Neuronal stem cell (in vitro differentiated cells): Measurements from ENCODE around the gene ITGB4.

ENCODE experiments used
- DNase-seq: peaks from one replicate; pipeline ENCODE4 v3.0.0-alpha.2; 2013; ENCODE audit warnings: low spot score
- H2AFZ ChIP-seq: one replicate; pipeline ENCODE4 v1.6.1; 2013; ENCODE audit warnings: mild to moderate bottlenecking, low read length, inconsistent platforms
- H2AK5ac ChIP-seq: 2 replicates; pipeline ENCODE4 v1.6.1; 2013; ENCODE audit warnings: low read depth, mild to moderate bottlenecking, inconsistent platforms, low read length, moderate library complexity, mixed read lengths
- H2BK120ac ChIP-seq: 2 replicates; pipeline ENCODE4 v1.6.1; 2013; ENCODE audit warnings: low read depth, mild to moderate bottlenecking, inconsistent platforms, low read length, moderate library complexity, mixed read lengths
- H2BK12ac ChIP-seq: one replicate; pipeline ENCODE4 v1.6.1; 2013; ENCODE audit warnings: low read length, inconsistent platforms
- H2BK15ac ChIP-seq: 2 replicates; pipeline ENCODE4 v1.6.1; 2013; ENCODE audit warnings: mild to moderate bottlenecking, low read length, inconsistent platforms, mixed read lengths
- H2BK5ac ChIP-seq: one replicate; pipeline ENCODE4 v1.6.1; 2013; ENCODE audit warnings: inconsistent platforms, mild to moderate bottlenecking, low read length, moderate library complexity
- H3K14ac ChIP-seq: one replicate; pipeline ENCODE4 v1.6.1; 2013; ENCODE audit warnings: low read length, inconsistent platforms
- H3K18ac ChIP-seq: 2 replicates; pipeline ENCODE4 v1.6.1; 2013; ENCODE audit warnings: low read length, inconsistent platforms
- H3K23ac ChIP-seq: 2 replicates; pipeline ENCODE4 v1.6.1; 2013; ENCODE audit warnings: low read depth, mild to moderate bottlenecking, mixed read lengths, low read length, inconsistent platforms; ENCODE audit not compliant: poor library complexity
- H3K27ac ChIP-seq: replicated peaks from 3 replicates; pipeline ENCODE4 v1.5.1; 2013; ENCODE audit warnings: low read length, inconsistent platforms
- H3K27me3 ChIP-seq, 3 experiments: 2 replicates each; pipeline ENCODE4 v1.6.1; 2013; ENCODE audit warnings: low read length in 3 of 3, mild to moderate bottlenecking in 2 of 3, inconsistent platforms in 1 of 3, low read depth in 1 of 3, mixed read lengths in 1 of 3, moderate library complexity in 1 of 3; ENCODE audit not compliant: control insufficient read depth in 3 of 3, insufficient read depth in 3 of 3
- H3K36me3 ChIP-seq, 2 donors: replicated peaks in 1 of 2; 2 replicates each; pipeline ENCODE4 v1.6.1; 2013; ENCODE audit warnings: low read length in 2 of 2; ENCODE audit not compliant: control insufficient read depth in 2 of 2, insufficient read depth in 2 of 2
- H3K4ac ChIP-seq: 2 replicates; pipeline ENCODE4 v1.6.1; 2013; ENCODE audit warnings: inconsistent platforms, mild to moderate bottlenecking, low read length, moderate library complexity
- H3K4me1 ChIP-seq, 2 donors: 1 replicate in 1 of 2; 2 replicates in 1 of 2; pipeline ENCODE4 v1.6.1; 2013; ENCODE audit warnings: low read length in 2 of 2, low read depth in 1 of 2; ENCODE audit not compliant: control insufficient read depth in 2 of 2, insufficient read depth in 1 of 2
- H3K4me2 ChIP-seq: one replicate; pipeline ENCODE4 v1.6.1; 2013; ENCODE audit warnings: mild to moderate bottlenecking, low read length, inconsistent platforms; ENCODE audit not compliant: insufficient read depth, poor library complexity, severe bottlenecking
- H3K4me3 ChIP-seq, 2 donors: 2 replicates each; pipeline ENCODE4 v1.5.1; 2013; ENCODE audit warnings: low read length in 2 of 2, mild to moderate bottlenecking in 2 of 2, inconsistent platforms in 1 of 2, moderate library complexity in 1 of 2
- H3K79me1 ChIP-seq: one replicate; pipeline ENCODE4 v1.6.1; 2013; ENCODE audit warnings: low read depth, mild to moderate bottlenecking, inconsistent platforms, low read length, moderate library complexity
- H3K9ac ChIP-seq: one replicate; pipeline ENCODE4 v1.6.1; 2013; ENCODE audit warnings: mild to moderate bottlenecking, low read depth, low read length, inconsistent platforms; ENCODE audit not compliant: poor library complexity
- H3K9me3 ChIP-seq, 2 donors: replicated peaks in 1 of 2; 2 replicates each; pipeline versions ENCODE3 to v1.6.1; 2013; ENCODE audit warnings: low read length in 2 of 2, mild to moderate bottlenecking in 2 of 2, inconsistent platforms in 1 of 2, low read depth in 1 of 2, mixed read lengths in 1 of 2, moderate library complexity in 1 of 2; ENCODE audit not compliant: control insufficient read depth in 2 of 2, insufficient read depth in 1 of 2
- H4K8ac ChIP-seq: one replicate; pipeline ENCODE4 v1.6.1; 2013; ENCODE audit warnings: low read depth, mild to moderate bottlenecking, inconsistent platforms, low read length, moderate library complexity
- H4K91ac ChIP-seq: one replicate; pipeline ENCODE4 v1.6.1; 2013; ENCODE audit warnings: low read length, low read depth, mild to moderate bottlenecking, inconsistent platforms; ENCODE audit not compliant: poor library complexity
- WGBS, 2 donors: extraction: QIAGEN DNeasy Blood & Tissue Kit; methylation state at CpG; one replicate each; pipeline ENCODE4 v1.1.7; 2013; ENCODE audit warnings: missing lambda C conversion rate in 2 of 2, mixed read lengths in 1 of 2; ENCODE audit not compliant: insufficient read length in 2 of 2, insufficient replicate concordance in 1 of 2; ENCODE audit errors: extremely low coverage in 2 of 2; 5-methylcytosine and 5-hydroxymethylcytosine counted together

The ITGB4 gene

DNA sequence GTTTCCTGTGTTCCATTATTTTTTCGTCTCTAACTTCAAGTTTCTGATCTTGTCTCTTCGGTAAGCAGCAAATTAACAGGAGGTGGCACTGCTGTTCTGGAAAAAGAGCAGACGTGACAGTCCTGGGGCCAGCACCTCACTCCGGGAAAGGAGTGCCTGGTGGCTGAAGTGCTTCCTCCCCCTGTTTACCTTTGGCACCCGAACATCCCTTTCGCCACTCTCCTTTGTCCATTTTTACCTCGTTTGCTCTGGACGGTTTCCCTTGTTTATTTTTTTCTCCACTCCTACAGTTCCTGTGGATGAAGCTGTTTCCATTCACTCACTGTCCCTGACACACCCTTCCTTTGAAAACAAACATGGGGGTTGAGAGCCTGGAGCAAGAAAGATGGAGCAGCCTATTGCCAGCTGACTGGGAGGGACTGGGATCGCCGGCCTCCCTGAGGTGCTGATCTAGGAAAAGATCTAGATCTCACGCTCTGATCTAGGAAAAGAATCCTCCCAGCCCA, 41.5 kb upstream of the ITGB4 start:
- peaks cover 13 to 74% of the 10 kb centered on the region in 2 donors for H3K36me3 ChIP-seq
- H3K4me3 ChIP-seq, result no peak overlapping the region
- H4K8ac ChIP-seq, result no peak overlapping the region
- no peak overlapping the region for H3K18ac ChIP-seq
- H2BK15ac ChIP-seq, result no peak overlapping the region
- DNase-seq, result no peak
- H4K91ac ChIP-seq, result no peak overlapping the region
- no peak overlapping the region for H3K23ac ChIP-seq
- no peak overlapping the region for H3K9ac ChIP-seq
- H3K9me3 ChIP-seq, result no peaks in the 10 kb centered on the region
- no peaks in the 10 kb centered on the region for H3K27me3 ChIP-seq
- no CpG with 5 or more reads among the region's 11 CpGs for WGBS, 2 donors
- no peak overlapping the region for H2BK5ac ChIP-seq
- no peak overlapping the region for H3K27ac ChIP-seq
- no peak overlapping the region for H3K4me2 ChIP-seq
- H3K4ac ChIP-seq, result no peak overlapping the region
- no peak overlapping the region for H3K14ac ChIP-seq
- H3K79me1 ChIP-seq, result no peaks in the 10 kb centered on the region
- no peak overlapping the region for H2BK12ac ChIP-seq
- H2AFZ ChIP-seq, result no peak overlapping the region
- H2BK120ac ChIP-seq, result no peak overlapping the region
- H2AK5ac ChIP-seq, result no peak overlapping the region
- H3K4me1 ChIP-seq, result peaks cover 0 to 1% of the 10 kb centered on the region in 2 donors

DNA sequence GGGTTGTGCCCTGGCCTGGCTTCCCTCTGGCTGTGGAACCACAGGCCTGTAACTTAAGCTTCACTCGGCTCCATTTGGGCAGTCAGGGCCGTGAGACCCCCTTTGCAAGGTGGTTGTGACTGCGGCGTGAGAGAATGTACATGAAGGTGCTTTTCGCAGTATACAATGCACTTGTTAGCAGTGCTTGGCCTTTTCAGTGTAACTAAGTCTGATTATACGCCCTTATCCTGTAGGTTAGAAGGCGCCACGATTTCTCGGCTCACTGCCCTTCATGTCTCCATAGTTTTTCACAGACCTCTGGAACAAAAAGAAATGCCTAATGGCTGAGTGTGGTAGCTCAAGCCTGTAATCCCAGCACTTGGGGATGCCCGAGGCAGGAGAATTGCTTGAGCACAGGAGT, 40.8 kb upstream of the ITGB4 start:
- no peak overlapping the region for H3K4ac ChIP-seq
- peaks cover 0 to 4% of the 10 kb centered on the region in 2 donors for H3K4me1 ChIP-seq
- no peak overlapping the region for H2AK5ac ChIP-seq
- no peak overlapping the region for H2BK120ac ChIP-seq
- H3K18ac ChIP-seq, result no peak overlapping the region
- no peak overlapping the region for H4K8ac ChIP-seq
- H2AFZ ChIP-seq, result no peak overlapping the region
- H2BK12ac ChIP-seq, result no peak overlapping the region
- H3K9me3 ChIP-seq, result no peaks in the 10 kb centered on the region
- H2BK15ac ChIP-seq, result no peak overlapping the region
- no peak for DNase-seq
- no peak overlapping the region for H3K9ac ChIP-seq
- no peak overlapping the region for H3K14ac ChIP-seq
- no CpG with 5 or more reads among the region's 10 CpGs for WGBS, 2 donors
- no peak overlapping the region for H3K27ac ChIP-seq
- no peaks in the 10 kb centered on the region for H3K79me1 ChIP-seq
- H3K23ac ChIP-seq, result no peak overlapping the region
- no peaks in the 10 kb centered on the region for H3K27me3 ChIP-seq
- no peak overlapping the region for H4K91ac ChIP-seq
- H2BK5ac ChIP-seq, result no peak overlapping the region
- H3K4me2 ChIP-seq, result no peak overlapping the region
- no peak overlapping the region for H3K4me3 ChIP-seq
- peaks cover 15 to 80% of the 10 kb centered on the region in 2 donors for H3K36me3 ChIP-seq

DNA sequence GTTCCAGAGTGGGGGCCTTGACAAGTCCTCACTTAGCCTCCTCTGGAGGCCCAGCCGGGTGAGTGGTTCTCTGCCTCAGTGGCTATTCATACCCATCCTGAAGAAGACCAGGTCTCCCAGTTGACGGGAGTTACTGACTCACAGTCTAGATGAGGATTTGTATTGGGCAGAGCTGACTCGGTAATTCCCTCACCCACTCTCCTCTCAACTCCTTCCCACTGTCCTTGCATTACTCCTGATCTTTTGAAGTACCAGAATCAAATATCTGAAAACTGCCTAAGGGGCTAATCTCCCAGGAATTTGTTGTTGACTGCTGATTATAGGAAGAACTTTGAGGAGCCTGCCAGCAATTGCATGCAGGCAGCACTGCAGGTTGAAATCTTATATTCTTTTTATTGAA, 40.0 kb upstream of the ITGB4 start:
- Histone ChIP-seq H4K8ac (no peak overlapping the region), H3K23ac (no peak overlapping the region), H3K4me2 (no peak overlapping the region), H2BK15ac (no peak overlapping the region), H2AFZ (no peak overlapping the region), H3K27ac (no peak overlapping the region), H3K4ac (no peak overlapping the region), H3K14ac (no peak overlapping the region), H3K4me3 (no peak overlapping the region), H4K91ac (no peak overlapping the region), H3K4me1 (peaks cover 0 to 4% of the 10 kb centered on the region in 2 donors), H3K27me3 (no peaks in the 10 kb centered on the region), H3K36me3 (peaks cover 15 to 76% of the 10 kb centered on the region in 2 donors), H3K79me1 (no peaks in the 10 kb centered on the region), H3K9me3 (no peaks in the 10 kb centered on the region), H2BK5ac (no peak overlapping the region), H2BK12ac (no peak overlapping the region), H2BK120ac (no peak overlapping the region), H3K9ac (no peak overlapping the region), H2AK5ac (no peak overlapping the region), H3K18ac (no peak overlapping the region)
- WGBS, 2 donors, result no CpG with 5 or more reads among the region's 3 CpGs
- DNase-seq, result no peak

- H3K4me2 ChIP-seq, result no peak overlapping the region
- H4K91ac ChIP-seq, result no peak overlapping the region
- peaks cover 0 to 14% of the 10 kb centered on the region in 2 donors for H3K4me1 ChIP-seq
- no peak overlapping the region for H3K23ac ChIP-seq
- H2BK15ac ChIP-seq, result no peak overlapping the region
- H3K18ac ChIP-seq, result no peak overlapping the region
- no peak overlapping the region for H3K4ac ChIP-seq
- no peak overlapping the region for H3K4me3 ChIP-seq
- H3K36me3 ChIP-seq, result peaks cover 13 to 81% of the 10 kb centered on the region in 2 donors
- no peak overlapping the region for H2BK5ac ChIP-seq
- H4K8ac ChIP-seq, result no peak overlapping the region
- no peak overlapping the region for H2AK5ac ChIP-seq
- H2BK120ac ChIP-seq, result no peak overlapping the region
- no peak overlapping the region for H2AFZ ChIP-seq
- H3K79me1 ChIP-seq, result no peaks in the 10 kb centered on the region
- no peak overlapping the region for H3K14ac ChIP-seq
- no peaks in the 10 kb centered on the region for H3K9me3 ChIP-seq
- WGBS, 2 donors, result no CpG with 5 or more reads among the region's 4 CpGs
- no peaks in the 10 kb centered on the region for H3K27me3 ChIP-seq
- H2BK12ac ChIP-seq, result no peak overlapping the region
- H3K27ac ChIP-seq, result no peak overlapping the region
- H3K9ac ChIP-seq, result no peak overlapping the region
- no peak for DNase-seq
Observed at GRCh38 chr17:75683583-75683982, 37.7 kb upstream of the ITGB4 start.
